ENCODE measurements around the gene HOGA1.

DNA sequence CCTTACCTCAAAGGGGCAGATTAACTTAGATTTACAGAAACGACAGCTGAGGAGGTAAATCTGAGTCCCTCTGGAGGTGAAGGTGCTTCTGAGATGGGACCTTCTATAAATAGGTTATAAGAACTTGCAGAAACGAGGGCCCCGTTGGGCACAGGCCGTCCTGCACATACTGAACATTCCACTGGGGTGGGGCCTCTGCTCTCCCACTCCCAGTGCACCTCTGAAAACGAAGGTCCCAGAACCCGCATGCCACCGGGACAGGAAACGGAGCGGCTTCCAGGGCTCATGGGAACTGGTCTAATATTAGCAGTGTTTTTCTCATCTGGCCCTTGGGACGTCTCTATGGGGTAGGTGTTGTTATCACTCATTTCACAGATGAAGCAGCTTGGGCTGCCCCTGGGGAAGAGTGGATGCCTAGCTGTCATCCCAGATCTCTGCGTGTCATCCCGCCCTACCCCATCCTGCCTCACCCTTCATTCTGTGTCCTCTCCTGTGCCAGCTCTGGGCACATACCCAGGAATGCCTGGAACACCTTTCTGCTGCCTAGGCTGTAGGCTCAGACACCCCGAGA is 24.9 kb downstream of the HOGA1 start:
- TF ChIP-seq, protein P1, sequence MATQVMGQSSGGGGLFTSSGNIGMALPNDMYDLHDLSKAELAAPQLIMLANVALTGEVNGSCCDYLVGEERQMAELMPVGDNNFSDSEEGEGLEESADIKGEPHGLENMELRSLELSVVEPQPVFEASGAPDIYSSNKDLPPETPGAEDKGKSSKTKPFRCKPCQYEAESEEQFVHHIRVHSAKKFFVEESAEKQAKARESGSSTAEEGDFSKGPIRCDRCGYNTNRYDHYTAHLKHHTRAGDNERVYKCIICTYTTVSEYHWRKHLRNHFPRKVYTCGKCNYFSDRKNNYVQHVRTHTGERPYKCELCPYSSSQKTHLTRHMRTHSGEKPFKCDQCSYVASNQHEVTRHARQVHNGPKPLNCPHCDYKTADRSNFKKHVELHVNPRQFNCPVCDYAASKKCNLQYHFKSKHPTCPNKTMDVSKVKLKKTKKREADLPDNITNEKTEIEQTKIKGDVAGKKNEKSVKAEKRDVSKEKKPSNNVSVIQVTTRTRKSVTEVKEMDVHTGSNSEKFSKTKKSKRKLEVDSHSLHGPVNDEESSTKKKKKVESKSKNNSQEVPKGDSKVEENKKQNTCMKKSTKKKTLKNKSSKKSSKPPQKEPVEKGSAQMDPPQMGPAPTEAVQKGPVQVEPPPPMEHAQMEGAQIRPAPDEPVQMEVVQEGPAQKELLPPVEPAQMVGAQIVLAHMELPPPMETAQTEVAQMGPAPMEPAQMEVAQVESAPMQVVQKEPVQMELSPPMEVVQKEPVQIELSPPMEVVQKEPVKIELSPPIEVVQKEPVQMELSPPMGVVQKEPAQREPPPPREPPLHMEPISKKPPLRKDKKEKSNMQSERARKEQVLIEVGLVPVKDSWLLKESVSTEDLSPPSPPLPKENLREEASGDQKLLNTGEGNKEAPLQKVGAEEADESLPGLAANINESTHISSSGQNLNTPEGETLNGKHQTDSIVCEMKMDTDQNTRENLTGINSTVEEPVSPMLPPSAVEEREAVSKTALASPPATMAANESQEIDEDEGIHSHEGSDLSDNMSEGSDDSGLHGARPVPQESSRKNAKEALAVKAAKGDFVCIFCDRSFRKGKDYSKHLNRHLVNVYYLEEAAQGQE (IDR thresholded peaks at IDR 0.05), result no peak
- TF ChIP-seq, protein P2, sequence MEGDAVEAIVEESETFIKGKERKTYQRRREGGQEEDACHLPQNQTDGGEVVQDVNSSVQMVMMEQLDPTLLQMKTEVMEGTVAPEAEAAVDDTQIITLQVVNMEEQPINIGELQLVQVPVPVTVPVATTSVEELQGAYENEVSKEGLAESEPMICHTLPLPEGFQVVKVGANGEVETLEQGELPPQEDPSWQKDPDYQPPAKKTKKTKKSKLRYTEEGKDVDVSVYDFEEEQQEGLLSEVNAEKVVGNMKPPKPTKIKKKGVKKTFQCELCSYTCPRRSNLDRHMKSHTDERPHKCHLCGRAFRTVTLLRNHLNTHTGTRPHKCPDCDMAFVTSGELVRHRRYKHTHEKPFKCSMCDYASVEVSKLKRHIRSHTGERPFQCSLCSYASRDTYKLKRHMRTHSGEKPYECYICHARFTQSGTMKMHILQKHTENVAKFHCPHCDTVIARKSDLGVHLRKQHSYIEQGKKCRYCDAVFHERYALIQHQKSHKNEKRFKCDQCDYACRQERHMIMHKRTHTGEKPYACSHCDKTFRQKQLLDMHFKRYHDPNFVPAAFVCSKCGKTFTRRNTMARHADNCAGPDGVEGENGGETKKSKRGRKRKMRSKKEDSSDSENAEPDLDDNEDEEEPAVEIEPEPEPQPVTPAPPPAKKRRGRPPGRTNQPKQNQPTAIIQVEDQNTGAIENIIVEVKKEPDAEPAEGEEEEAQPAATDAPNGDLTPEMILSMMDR (IDR thresholded peaks at IDR 0.05; ENCODE audit: low read depth, low read length, missing input control), result no peak
- no peak for TF ChIP-seq NR2F2 (IDR thresholded peaks at IDR 0.05)
- TF ChIP-seq, protein P3, sequence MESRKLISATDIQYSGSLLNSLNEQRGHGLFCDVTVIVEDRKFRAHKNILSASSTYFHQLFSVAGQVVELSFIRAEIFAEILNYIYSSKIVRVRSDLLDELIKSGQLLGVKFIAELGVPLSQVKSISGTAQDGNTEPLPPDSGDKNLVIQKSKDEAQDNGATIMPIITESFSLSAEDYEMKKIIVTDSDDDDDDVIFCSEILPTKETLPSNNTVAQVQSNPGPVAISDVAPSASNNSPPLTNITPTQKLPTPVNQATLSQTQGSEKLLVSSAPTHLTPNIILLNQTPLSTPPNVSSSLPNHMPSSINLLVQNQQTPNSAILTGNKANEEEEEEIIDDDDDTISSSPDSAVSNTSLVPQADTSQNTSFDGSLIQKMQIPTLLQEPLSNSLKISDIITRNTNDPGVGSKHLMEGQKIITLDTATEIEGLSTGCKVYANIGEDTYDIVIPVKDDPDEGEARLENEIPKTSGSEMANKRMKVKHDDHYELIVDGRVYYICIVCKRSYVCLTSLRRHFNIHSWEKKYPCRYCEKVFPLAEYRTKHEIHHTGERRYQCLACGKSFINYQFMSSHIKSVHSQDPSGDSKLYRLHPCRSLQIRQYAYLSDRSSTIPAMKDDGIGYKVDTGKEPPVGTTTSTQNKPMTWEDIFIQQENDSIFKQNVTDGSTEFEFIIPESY (IDR thresholded peaks at IDR 0.05), result no peak
- TF ChIP-seq GABPA (IDR thresholded peaks at IDR 0.05 in 1 of 2, conservative IDR thresholded peaks at IDR 0.05 in 1 of 2), result no peak
- TF ChIP-seq, protein P4, sequence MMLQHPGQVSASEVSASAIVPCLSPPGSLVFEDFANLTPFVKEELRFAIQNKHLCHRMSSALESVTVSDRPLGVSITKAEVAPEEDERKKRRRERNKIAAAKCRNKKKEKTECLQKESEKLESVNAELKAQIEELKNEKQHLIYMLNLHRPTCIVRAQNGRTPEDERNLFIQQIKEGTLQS (IDR thresholded peaks at IDR 0.05), result no peak
- no peak for TF ChIP-seq TAF1 (conservative IDR thresholded peaks at IDR 0.05)
- no peak for TF ChIP-seq HNF4G (IDR thresholded peaks at IDR 0.05)
- TF ChIP-seq RAD21 (IDR thresholded peaks at IDR 0.05), result no peak
- TF ChIP-seq EGR1 (IDR thresholded peaks at IDR 0.05; ENCODE audit: low read depth in 2 of 2), result no peak
- TF ChIP-seq RXRA (IDR thresholded peaks at IDR 0.05), result no peak
- TF ChIP-seq JUND (IDR thresholded peaks at IDR 0.05), result no peak
- TF ChIP-seq, protein P5, sequence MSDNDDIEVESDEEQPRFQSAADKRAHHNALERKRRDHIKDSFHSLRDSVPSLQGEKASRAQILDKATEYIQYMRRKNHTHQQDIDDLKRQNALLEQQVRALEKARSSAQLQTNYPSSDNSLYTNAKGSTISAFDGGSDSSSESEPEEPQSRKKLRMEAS (IDR thresholded peaks at IDR 0.05), result no peak

Measured in liver (tissue), 3 donors.